HG03064 (cell line): ENCODE results near the gene UNCX.

ENCODE experiments used
- ATAC-seq: cut with Tn5 transposase; IDR thresholded peaks from one replicate; pipeline ENCODE4 v1.9.1; 2021; ENCODE audit warnings: low read depth; ENCODE audit not compliant: unreplicated experiment

Gene UNCX

GRCh38 chr7:1214516-1214915, 18.2 kb upstream of the UNCX start:
- no peak for ATAC-seq

DNA sequence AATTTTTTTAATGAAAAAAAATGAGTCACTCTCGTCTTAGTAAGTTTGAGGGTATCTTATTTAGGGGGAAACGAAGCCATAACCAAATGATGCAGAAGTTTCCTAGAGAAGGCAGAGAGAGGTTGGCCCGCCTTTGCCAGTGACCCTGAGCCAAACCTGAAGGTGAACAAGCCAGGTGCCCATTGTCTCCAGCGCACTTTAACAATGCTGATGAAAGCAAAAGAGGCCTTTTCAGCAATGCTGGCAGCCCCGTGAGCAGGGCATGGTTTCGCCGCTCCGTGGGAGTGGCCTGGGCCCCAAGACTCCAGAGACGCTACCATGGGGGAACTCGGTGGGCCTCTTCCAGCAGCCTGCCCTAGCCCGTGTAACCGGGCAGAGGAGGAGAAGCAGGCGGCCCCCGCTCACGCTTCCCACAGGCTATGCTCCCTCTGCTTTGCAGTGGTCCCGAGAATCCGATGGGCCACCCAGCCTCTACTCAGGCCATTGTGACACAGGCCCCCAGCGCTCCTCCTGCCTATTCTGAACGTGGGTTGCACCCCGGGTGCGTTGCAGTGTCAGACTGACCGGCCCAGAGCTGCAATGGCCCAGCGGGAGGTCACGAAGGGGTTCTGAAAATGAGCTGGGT, 14.0 kb upstream of the UNCX start:
- no peak for ATAC-seq

DNA sequence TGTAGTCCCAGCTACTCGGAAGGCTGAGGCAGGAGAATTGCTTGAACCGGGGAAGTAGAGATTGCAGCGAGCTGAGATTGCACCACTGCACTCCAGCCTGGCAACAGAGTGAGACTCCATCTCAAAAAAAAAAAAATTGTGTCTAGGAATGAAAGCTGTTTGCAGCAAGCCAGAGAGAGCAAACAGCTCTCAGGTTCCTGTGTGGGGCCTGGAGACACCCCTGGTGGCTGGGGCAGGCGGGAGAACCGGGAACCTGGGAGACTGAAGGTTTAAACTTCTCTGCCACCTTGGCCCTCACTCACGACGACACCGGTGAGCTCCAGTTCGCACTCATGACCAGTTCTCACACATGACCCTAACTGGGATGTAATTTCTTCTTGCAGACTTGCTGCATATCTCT, 13.2 kb upstream of the UNCX start:
- no peak for ATAC-seq

- ATAC-seq = no peak
Measured at GRCh38 chr7:1220000-1220726, 12.5 kb upstream of the UNCX start.

DNA sequence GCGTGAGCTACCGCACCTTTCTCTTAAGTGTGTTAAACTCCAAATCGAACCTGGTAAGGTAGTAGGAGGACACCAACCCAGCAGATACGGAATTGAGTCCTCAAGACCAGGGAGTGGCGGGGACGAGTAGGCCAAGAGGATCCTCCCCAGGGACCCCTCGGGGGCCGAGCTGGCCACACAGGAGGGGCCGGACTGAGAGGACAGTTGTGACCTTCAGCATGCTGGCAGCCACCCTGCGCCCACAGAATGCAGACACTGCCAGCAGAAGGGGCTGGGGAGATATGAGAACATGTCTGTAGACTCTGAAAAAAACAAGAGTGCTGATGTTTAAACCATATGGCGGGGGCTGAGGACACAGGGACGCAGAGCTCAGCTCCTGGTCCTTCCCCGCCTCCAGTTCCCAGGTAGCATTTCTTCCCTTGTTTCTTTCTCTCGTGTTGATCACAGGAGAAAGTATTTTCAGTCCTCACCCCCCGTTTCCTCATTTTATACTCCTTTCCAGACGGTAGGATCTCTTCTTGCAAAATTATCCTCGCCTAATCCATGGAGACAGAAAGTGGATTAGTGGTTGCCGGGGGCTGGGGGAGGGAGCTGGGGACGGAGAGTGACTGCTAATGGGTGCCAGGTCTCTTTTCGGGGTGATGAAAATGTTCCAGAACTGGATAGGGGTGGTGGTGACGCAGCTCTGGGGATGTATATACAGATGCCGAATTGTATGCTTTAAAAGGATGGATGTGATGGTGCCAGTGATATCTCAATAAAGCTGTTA, 11.5 kb upstream of the UNCX start:
- no peak for ATAC-seq

DNA sequence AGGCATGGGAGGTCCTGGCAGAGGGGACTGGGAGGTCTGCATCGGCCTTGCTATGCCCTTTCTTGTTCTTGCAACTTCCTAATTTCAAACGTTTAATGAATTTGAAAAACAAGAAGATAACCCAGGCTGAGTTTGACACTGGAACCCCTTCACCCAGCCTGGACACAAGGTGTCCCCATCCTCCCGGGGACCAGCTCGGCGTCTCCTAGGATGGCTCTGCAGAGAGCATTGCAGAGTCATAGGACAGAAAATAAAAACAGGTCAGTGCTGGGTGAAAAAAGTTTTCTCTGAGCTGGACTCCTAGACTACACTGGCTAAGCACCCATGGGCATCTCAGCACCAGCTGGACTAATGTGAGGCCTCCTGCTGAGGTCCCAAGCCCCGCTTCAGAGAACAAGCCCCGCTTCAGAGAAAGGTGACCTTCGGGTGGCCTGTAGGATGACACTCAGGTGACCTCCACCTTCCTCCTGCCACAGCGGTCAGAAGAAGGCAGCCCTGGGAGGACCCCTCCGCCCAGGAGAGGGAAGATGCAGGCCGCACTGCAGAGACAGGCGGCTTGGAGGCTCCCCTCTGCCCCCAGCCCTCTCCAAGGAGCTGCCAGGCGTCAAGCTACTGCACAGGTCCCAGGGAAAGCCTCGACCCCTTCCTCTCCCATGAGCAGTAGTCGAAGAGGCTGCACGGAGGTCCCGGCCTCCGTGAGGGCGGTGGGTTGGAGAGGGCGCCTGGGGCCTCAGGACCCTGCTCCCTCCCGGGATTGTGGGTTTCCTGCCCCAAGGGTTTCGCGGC, 9.3 kb upstream of the UNCX start:
- no peak for ATAC-seq

- no peak for ATAC-seq
Measured at GRCh38 chr7:1224086-1224716, 8.5 kb upstream of the UNCX start.

DNA sequence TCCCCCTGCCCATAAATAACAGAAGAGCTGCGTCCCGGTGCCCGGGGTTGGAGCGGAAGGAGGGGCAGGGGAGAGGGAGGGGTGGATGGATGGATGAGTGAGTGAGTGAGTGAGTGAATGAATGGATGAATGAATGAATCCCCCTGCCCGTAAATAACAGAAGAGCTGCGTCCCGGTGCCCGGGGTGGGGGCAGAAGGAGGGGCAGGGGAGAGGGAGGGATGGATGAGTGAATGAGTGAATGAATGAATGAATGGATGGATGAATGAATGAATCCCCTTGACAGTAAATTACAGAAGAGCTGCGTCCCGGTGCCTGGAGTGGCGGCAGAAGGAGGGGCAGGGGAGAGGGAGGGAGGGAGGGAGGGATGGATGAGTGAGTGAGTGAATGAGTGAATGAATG, 7.6 kb upstream of the UNCX start:
- no peak for ATAC-seq

- no peak for ATAC-seq
Measured at GRCh38 chr7:1225441-1226185, 7.1 kb upstream of the UNCX start.

DNA sequence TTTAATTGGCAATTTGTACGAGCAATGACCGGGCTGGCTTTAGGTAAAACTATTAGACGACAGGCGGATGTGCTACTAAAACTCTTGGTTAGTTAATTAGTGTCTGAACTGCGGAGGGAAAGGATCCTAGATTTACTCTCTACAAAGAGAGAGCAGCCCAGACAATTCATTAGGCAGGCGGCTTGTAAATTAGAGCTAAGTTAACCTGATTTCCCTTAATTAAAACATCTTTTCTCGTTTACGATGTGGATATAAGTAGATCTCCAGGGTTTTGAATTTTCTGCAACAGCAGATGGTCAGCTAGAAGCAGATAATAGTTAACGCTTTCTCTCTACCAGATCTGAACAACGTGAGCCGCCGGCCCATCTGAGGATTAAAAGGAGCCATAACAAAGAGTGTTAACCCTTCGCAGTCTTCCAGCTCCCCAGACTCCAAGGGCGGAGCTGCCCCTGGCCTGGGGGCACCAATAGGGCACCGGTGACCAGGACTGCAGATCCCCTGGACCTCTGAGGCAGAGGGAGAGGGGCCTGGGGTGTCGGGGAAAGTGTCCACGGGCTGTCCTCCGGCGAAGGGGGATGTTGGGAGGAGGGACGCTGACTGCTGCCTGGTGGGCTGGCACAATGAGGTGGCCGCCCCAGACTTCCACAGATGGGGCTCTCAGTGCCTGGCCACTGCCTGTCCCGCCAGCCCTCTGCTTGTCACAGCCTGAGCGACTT, 6.3 kb upstream of the UNCX start:
- ATAC-seq = no peak

DNA sequence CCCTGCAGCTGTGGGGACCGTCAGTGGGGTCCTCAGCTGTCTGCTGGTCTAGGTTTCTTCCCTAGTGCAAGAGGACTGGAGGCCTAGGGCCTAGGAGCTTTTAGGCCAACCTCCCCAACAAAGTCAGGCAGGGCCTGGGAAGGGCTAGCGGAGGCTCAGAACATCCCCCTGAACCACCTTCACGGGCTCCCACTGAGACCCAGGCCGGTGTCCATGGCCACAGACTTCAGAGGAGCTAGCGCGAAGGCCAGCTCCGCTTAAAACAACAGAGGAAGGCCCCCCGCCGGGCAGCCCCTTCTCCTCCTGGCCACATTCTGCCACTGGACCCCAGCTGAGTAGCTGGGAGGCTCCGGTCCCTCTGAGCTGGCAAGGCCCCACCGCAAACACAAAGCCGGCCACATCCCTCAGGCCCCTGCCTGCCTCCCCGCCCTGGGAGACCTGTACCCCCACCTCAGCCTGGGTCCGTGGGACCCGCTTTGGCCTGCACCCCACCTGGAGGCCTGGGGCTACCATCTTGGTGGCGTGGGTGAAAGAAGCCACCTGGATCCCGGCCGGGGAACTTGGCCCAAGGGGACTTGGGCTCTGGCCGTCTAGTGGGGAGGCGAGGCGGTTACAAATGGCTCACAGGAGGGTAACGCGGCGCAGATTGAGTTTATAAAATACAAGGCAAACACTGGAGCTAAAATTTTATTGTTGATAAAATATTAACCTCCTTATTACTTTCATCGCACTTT, 5.4 kb upstream of the UNCX start:
- ATAC-seq = no peak

GRCh38 chr7:1227814-1228544, 4.7 kb upstream of the UNCX start:
- no peak for ATAC-seq

DNA sequence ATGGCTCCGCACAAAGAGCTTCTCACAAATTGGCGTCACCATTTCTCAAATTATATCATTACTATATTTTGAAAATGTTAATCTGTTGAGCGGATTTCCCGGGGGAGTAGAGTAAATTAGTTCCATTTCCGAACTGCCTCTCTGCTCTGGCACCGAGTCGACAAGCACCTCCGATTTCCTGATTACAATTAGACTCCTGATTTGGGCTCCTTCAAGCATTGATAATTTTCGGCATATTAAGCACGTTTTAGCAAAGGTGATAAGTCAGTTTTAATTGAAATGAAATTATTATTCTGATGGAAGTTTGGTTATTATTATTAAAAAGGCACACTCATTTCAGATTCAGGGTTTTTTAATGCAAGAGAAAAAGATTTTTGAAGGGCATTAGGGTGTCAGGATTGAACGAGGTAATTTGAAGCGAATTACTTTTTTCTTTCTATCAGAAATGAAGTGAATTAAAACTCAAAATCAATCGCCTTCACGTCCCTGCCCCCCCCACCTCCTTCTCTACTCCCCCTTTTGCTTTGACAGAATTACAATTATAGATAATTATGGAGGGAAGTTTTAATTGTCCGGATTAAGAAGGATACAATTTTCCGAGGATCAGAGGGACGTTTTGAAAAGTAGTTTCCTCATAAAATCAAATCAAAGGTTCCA, 4.0 kb upstream of the UNCX start:
- no peak for ATAC-seq

DNA sequence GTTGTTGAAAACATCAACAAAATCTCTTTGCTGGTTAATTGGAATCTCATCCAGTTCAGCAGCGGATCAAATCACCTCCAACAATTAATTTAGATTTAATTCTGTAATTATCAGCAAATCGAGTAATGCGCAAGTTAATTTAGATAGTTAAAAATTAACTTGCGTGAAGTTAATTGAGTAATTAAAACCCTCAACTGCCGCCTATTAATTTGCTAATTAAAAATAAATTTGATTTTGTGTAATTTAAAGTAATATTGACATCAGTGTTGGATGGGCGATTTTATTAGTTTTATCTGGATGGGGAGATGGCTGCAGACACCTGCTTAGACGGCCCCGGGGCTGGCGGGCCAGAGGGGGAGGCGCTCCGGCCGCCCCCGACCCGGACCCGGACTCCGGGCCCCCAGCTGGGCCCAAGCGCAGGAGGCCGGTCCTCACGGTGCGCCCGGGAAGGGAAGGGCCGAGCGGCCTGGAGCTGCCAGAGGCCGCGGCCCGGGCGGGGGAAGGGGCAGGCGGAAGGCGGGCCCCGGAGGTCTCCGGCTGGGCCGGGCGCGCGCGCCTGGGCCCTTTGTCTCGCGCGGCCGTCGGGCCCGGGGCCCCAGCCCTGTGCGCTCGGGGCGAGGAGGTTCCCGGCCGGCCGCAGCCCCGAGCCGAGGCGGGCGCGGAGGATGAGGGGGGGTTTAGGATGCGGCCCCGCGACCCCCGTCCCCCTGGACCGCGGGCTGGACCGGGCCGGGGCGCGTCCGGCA, 3.3 kb upstream of the UNCX start:
- ATAC-seq = no peak

GRCh38 chr7:1229956-1230355, 2.7 kb upstream of the UNCX start:
- ATAC-seq = no peak

GRCh38 chr7:1230411-1231213, 2.1 kb upstream of the UNCX start:
- no peak for ATAC-seq
